Activated T-helper 1 cell treated with Interleukin-2 at 50 U/mL for 16 hours (primary cell): ENCODE measurements around the gene MYO5B.
A peak's percentile ranks its signal among the peaks of the same experiment; 100 is the strongest.
"Not testable (repeated sequence)": the region's sequence is repeated elsewhere in the genome, so short reads cannot be mapped to it uniquely, and the experiment has no call there.

Experiments used
- DNase-seq: peaks from one replicate; pipeline ENCODE4 v3.0.0-alpha.2; 2020; ENCODE audit warnings: low read depth

The MYO5B gene

DNA sequence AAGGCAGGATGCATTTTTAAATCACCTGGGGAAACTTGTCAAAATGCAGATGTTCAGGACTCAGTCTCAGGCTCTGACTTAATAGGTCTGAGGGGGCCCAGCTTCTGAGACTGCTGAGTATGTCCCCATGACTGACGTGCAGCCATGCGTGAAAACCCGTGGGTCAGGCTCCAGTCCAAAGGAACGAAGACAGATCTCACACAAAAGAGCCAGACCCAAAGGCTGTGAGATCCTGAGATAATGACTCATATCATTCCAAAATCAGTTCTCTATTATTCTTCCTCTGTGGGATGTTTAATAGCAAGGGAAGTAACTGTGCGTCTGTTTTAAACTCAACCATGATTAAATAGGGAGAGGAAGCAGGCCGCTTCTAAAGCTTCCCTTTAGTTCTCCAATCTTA is 274.2 kb downstream of the MYO5B start:
- no peak for DNase-seq

DNA sequence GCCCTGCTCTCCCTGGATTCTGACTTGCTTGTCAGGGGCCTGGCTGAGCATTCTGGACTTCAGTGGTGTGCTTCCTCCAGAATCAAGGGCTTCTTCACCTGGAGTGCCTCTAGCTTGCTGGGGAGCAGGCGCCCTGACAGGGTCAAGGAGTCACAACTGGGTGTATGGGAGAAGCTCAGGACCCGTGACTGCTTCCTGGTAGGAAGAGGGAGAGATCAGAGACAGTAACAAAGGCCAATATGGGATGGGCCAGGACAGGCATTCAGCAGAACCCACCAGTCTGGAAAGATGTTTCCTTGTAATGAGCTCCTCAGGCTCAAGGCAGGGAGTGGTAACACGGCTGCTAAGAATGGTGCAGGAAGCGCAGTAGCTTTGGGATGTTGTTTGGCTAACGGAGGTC is 277.2 kb downstream of the MYO5B start:
- no peak for DNase-seq

- DNase-seq = no peak
Observed at GRCh38 chr18:49915352-49915751, 279.6 kb downstream of the MYO5B start.

- DNase-seq = no peak
Observed at GRCh38 chr18:49913221-49913620, 281.7 kb downstream of the MYO5B start.

GRCh38 chr18:49911427-49911826 is 283.5 kb downstream of the MYO5B start:
- DNase-seq = no peak

GRCh38 chr18:49910986-49911385 is 284.0 kb downstream of the MYO5B start:
- no peak for DNase-seq

- DNase-seq = no peak
Observed at GRCh38 chr18:49910019-49910418, 284.9 kb downstream of the MYO5B start.

DNA sequence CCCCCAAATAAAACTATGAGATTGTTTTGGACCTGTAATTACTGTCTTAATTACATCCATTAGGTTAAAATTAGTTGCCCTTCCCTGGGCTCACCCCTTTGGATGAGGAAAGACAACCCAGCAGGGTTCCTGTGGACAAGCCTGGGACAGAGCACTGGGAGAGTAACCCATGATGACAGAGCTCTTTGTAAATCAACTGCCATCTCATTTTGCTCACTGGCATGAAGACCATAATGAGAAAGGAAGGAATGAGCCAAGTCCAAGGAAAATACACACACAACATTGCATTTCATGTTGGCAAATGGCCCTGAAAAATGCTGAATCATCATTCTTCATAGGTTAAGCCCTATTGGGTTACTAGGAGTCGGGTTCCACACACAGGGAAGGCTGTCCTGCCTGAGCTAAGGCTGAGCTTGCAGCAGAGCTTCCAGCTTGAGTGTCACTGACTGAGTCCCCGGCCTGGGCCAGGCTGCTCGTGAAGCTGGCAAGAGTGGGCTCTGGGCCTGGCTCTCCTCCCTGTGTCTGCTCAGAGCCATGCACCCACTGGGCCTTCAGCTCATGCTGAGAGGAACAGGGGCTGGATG is 287.5 kb downstream of the MYO5B start:
- DNase-seq = no peak

DNA sequence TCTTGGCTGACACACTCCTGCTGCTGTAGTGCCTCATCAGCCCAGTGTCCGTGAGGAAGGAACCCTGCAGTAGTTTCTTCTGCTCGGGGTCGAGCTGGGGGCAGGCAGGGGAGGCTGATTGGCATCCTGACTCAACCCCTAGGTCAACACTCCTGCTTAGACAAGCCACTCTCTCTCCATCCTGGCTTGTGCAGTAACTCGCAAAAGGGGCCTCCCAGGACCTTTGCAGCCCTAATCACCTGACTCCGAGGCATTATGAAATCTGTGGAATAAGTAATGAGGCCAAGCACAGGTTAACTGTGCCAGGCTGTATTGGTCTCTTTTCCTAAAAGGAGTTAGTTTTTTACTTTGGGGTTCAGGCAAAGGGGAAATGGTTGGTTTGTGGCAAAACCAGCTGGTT is 289.2 kb downstream of the MYO5B start:
- no peak for DNase-seq

DNA sequence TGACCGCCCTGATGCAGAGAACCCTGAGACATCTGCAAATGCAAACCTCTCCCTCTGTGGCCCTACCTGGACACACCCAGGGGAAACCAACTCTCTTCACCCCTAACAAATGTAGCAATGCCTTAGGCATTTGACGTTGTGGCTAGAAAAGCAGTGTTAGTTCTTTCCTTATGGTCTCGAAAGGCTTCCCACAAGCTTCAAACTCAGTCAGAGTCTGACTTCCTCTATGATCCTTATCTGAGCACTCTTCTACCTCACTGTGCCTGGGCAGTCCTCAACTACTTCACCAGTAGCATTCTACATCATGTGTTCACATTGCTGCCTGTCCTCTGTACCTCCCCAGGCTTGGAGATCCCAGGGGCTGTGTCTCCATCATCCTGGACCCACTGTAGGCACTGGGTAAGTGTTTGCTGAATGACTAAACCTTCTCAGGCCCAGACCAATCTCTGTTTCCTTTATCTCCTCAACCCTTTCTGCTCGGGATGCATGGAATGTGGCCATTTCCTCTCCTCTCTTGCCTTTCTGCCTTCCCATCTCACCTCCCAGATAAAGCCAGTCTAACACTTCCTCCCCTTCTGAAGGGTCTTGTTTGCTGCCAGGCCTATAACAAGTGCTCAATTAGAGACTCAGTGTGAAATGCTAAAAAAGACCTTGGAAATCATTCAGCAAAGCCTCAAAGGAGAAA is 289.9 kb downstream of the MYO5B start:
- no peak for DNase-seq

DNA sequence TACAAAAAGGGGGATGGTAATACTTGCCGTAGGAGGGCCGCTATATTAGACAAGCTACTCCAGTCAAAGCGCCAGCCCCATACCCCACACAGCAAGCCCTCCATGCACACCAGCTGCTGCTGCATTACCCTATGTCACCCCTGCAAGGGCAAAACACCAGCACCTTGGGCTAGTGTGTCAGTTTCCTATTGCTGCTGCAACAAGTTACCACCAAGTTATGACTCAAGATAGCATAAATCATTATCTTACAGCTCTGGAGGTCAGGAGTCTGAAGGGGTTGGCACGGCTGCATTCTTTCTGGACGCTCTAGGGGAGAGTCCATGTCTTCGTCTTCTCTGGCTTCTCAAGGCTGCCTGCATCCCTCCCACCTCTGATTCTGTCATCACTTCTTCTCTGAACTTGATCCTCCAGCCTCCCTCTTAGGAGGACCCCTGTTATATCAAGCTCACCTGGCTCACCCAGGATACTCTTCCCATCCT is 293.0 kb downstream of the MYO5B start:
- DNase-seq = no peak

DNA sequence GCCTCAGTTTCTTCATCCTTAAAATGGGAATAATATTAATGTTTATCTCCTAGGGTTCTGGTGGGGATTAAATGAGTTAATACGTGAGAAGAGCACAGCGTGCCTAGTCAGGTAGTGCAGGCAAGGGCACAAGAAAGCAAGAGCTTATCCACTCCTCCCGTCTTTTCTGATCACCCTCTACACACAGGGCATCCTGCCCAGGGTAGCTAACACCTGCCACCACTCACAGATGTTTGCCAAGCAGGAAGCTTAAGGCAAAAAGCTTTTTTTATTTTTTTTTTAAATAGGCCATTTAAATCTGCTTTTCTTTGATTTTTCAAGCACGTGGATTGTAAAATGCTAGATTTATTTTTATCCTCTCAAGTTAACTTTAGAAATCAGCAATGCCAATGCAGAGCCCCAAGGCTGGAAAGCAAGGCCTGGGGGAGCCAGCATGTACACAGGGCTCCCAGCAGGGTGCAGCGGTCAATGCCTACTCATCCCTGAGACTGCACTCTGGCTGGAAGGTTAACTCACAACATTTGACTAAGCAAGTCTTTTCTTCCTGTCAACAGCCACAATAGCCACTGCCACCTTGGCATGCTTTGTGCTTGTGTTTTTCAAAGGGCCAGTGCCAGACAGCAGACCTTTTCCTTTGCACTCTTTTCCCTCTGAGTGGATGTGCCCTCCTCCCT is 295.2 kb downstream of the MYO5B start:
- DNase-seq = no peak

DNA sequence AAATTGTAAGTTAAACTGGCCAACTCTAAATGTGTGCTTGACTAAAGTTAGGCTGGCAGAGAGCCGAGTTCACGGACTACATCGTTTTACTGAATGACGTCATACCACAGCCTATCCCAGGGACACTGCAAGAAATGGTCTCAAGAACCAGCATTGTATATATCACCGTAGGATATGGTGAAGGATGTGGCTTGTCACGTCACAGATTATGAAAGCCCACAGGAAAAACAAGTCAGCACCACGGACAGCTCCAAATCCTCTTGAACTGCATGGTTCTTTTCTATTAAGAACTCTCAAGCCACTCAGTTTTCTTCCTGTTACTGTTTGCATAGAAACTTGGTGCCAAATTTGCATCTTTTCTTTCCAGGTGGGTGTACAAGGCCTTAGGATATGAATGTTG is 296.5 kb downstream of the MYO5B start:
- peak; percentile 26 for DNase-seq

GRCh38 chr18:49894517-49895226 is 300.3 kb downstream of the MYO5B start:
- DNase-seq = no peak

DNA sequence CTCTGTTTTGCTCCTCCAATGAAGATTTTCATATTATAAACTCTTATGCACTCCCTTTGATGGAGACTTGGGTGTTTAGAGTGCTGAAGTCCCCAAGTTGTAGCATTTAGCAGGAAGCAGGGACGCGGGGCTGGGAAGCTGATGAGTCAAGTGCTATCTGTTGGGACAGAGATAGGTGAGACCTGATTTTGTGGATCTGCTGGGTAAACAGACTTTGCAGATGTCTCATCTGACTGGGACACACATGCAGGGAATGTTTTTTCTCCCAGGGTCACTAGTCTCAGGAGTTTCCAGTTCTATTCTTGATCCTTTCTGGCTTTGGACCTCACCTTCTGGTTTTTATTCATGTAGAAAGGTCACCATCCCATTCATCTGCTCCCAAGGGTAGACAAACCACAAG is 301.9 kb downstream of the MYO5B start:
- no peak for DNase-seq

- no peak for DNase-seq
Observed at GRCh38 chr18:49892148-49892924, 302.6 kb downstream of the MYO5B start.

DNA sequence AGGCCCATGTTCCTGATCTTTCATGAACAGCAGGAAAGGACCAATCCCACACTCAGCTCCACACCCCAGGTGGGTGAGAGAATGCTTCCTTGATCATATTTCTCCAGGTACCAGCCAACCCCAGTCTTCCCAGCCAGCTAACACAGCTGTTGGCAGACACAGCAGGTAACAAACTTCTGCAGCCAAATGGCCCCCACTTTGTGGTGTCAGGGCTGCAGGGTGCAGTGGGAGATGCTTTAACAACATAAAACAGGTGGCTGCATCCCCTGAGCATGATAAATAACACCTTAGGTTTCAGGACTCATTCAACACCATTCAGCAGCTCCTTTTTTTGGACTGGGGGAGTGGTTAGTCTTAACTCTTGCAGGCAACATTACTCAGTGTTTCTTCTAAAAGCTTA is 304.9 kb downstream of the MYO5B start:
- DNase-seq = no peak

- DNase-seq = not testable (repeated sequence)
Observed at GRCh38 chr18:49889552-49889951, 305.4 kb downstream of the MYO5B start.

- DNase-seq = no peak
Observed at GRCh38 chr18:49886891-49887764, 307.8 kb downstream of the MYO5B start.

DNA sequence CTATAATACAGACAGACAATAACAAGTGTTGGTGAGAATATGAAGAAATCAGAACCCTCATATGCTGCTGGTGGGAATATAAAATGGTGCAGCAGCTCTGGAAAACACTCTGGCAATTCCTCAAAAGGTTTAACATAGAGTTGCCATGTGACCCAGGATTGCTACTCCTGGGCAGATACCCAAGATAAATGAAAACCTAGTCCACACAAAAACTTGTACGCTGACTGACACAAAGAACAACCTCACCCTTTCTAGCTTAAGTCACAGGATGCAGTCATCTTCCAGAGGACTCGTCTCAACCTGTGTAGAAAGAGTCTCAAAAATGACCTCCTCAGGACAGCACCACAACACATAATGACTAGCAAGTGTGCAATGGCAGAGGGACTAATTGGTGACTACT is 310.0 kb downstream of the MYO5B start:
- no peak for DNase-seq

DNA sequence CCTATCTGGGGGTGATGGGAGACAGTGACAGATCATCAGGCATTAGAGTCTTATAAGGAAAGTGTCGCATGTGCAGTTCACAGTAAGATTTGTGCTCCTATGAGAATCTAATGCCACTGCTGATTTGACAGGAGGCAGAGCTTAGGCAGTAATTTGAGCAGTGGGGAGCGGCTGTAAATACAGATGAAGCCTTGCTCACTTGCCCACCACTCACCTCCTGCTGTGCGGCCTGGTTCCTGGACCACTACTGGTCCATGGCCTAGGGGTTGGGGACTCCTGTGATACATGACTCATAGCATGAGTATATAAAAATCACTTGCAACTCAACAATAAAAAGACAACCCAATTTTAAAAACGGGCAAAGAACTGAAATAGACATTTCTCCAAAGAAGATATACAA is 310.5 kb downstream of the MYO5B start:
- DNase-seq = no peak
